Left colon (tissue), 2 donors: ENCODE results near the gene NDOR1. TPM values are rescaled to one million over a fixed set of nuclear protein-coding genes. Genes with fewer than 3 reads are reported as not detected.
"Not testable (repeated sequence)": the region's sequence is repeated elsewhere in the genome, so short reads cannot be mapped to it uniquely, and the experiment has no call there.

Experiments used
- ATAC-seq: fragments of 200-7000 bp; cut with Tn5 transposase; one replicate; pipeline ENCODE4 v1.9.1; 2020; ENCODE audit warnings: mild to moderate bottlenecking, moderate library complexity
- DNase-seq, 2 donors: peaks; one replicate each; pipeline ENCODE4 v3.0.0-alpha.2; 2020
- intact Hi-C, 2 donors: fragments of 100-400 bp; cut with DNase I in 1 of 2; cut with micrococcal nuclease in 1 of 2; formaldehyde crosslinking; loops; one replicate each; pipeline versions ENCODE4 v1.11.2 to v1.14.0; 2022; cut with DNase I, micrococcal nuclease
- microRNA-seq, 2 donors: library from miRNA; unstranded; fragments of <30 nt; microRNA quantifications; one replicate each; pipeline versions ENCODE4 v1.1.0 to v1.2.0, GENCODE V29; 2020
- total RNA-seq, 2 donors: library from RNA; stranded (reverse); fragmentation: NEBNext Ultra II Directional; extraction: Animal tissue kit (Norgen Biotek cat#: 25700); gene quantifications; one replicate each; pipeline ENCODE4 v1.2.1, GENCODE V29; 2021
- donor health status: DM: no; HTN: no; CAD: no.
- donor health status: DM: yes; HTN: yes; CAD: no.

NDOR1 gene
- total RNA-seq, 2 donors from 2014 or later, result 12.1 to 18.8 TPM

DNA sequence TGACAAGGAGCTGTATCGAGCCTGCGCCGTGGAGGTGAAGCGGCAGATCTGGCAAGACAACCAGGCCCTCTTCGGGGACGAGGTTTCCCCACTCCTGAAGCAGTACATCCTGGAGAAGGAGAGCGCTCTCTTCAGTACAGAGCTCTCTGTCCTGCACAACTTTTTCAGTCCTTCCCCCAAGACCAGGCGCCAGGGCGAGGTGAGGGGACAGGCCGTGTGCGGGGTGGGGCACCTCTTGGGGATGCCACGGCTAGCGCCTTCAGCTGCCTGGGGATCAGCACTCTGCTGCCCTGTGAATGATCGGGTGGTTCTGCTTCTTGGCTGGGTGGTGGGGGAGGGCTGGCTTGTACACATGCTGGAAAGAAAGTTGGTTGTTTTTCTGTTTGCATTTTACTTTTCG lies 51.4 kb downstream of the NDOR1 start:
- ATAC-seq (no peak), DNase-seq (no peak)
- intact Hi-C loops, result no loop called here

DNA sequence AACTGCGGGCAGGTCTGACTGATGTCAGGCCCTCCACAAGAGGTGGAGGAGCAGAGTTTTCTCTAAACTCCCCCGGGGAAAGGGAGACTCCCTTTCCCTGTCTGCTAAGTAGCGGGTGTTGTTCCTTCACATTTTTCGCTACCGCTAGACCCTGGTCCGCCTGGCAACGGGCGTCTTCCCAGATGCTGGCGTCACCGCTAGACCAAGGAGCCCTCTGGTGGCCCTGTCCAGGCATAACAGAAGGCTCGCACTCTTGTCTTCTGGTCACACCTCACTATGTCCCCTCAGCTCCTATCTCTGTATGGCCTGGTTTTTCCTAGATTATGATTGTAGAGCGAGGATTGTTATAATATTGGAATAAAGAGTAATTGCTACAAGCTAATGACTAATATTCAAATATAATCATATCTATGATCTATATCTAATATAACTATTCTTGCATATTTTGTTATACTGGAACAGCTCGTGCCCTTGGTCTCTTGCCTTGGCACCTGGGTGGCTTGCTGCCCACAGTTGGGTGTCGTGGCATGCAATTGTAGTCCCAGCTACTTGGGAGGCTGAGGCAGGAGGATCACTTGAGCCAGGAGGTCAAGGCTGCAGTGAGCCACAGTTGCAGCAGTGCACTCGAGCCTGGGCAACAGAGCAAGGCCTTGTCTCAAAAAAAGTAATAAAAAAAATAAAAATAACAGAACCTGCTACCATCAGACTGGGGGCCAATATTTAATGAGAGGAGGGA lies 56.8 kb downstream of the NDOR1 start:
- peak in 1 of 2 donors; percentile 28 for DNase-seq
- peak; percentile 32 for ATAC-seq
- intact Hi-C loops, result not testable (repeated sequence)

DNA sequence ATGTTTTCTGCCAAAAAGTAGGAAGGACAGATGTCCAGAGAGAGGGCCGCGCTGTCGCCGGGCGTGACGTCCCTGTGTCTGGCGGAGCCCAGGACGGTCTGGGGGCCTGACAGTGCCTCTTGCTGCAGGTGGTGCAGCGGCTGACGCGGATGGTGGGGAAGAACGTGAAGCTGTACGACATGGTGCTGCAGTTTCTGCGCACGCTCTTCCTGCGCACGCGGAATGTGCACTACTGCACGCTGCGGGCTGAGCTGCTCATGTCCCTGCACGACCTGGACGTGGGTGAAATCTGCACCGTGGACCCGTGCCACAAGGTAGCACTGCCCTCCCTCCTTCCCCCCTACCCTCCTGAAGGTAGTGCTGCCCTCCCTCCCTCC lies 57.4 kb downstream of the NDOR1 start:
- ATAC-seq, result peak; percentile 9

DNA sequence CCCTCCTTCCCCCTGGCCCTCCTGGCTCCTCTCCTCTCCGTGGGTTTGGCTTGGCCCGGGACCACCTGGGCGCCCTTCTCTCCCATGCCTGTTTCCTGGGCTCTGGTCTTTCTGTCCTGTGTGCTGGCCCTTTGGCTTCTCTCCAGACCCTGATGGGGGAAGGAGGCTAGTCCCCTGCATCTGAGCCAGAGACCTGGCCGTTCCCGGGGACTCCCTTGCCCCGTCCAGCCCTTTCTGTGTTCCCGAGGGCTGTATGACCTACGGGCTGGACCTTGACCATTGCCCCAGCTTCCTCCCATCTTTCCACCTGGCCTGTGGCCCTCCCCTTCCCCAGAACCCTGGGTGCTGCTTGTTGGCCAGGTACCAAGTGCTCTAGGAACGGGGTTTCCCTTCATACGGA lies 58.0 kb downstream of the NDOR1 start:
- ATAC-seq, result no peak

More for the DNA sequence above, 57.4 kb downstream of the NDOR1 start:
- intact Hi-C loops, result no loop called here
- no peak for DNase-seq

DNA sequence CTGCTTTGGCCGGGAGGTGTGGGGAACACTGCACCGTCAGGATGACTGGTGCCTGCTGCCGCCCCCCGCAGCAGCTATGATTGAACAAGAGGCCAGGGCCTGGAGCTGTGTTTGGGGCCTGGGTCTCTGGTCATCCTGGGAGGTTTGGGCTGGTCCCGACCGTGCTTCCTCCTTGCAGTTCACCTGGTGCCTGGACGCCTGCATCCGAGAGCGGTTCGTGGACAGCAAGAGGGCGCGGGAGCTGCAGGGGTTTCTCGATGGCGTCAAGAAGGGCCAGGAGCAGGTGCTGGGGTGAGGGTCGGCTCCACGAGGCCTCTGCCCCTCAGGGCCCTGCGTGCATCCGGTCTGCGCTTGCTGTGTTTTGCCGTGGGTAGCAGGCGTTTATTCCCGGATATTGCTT lies 58.6 kb downstream of the NDOR1 start:
- intact Hi-C loops, result no loop called here
- ATAC-seq (no peak), DNase-seq (no peak)

More for the DNA sequence above, 58.0 kb downstream of the NDOR1 start:
- DNase-seq, result no peak
- intact Hi-C loops, result no loop called here

- no peak for ATAC-seq
- DNase-seq, result no peak
- intact Hi-C loops, result no loop called here
These were observed 60.1 kb downstream of the NDOR1 start for GRCh38 chr9:137265496-137266161.

DNA sequence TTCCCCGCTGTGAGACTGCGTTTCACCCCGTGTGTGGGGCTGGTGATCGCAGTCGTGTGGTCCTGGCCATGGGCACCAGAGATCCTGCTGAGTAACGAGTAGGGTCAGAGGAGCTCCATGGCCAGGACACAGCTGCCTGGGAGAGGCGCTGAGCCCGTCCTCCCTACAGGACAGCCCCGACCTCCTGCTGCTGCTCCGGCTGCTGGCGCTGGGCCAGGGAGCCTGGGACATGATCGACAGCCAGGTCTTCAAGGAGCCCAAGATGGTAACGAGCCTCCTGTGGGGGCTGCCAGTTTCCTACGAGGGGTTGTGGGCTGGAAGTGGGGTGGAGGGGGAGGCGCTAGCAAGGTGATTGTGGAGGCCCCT lies 60.6 kb downstream of the NDOR1 start:
- intact Hi-C loops, result no loop called here
- ATAC-seq (no peak), DNase-seq (no peak)

Small RNA genes lying within 50 kb of the gene (microRNA-seq; reads per million reads assigned to microRNA genes)
- gene MIR3621, result 0 reads per million in 2 donors

Other genes starting within 250 kb of the NDOR1 start
- gene PTGDS, start 228.2 kb upstream of the NDOR1 start, total RNA-seq, result 10 to 100 TPM in 1 of 2 donors, 1 to 10 TPM in 1; 8.7 to 36.9 TPM
- gene LCNL1, start 222.7 kb upstream of the NDOR1 start, total RNA-seq, result under 1 TPM in 1 of 2 donors, not detected in 1; 0.06 TPM
- 10 to 100 TPM; 33.3 to 41.2 TPM for gene PAXX, start 213.3 kb upstream of the NDOR1 start, total RNA-seq
- 1 to 10 TPM; 3.2 to 3.8 TPM for gene CLIC3, start 209.1 kb upstream of the NDOR1 start, total RNA-seq
- gene ABCA2, start 177.5 kb upstream of the NDOR1 start, total RNA-seq, result 10 to 100 TPM; 55.5 to 56.0 TPM
- not detected for gene FUT7, start 173.6 kb upstream of the NDOR1 start, total RNA-seq
- gene NPDC1, start 159.5 kb upstream of the NDOR1 start, total RNA-seq, result 100 to 1,000 TPM; 170 to 204 TPM
- 10 to 100 TPM; 25.0 to 26.3 TPM for gene ENTPD2, start 151.6 kb upstream of the NDOR1 start, total RNA-seq
- gene SAPCD2, start 135.1 kb upstream of the NDOR1 start, total RNA-seq, result 10 to 100 TPM; 10.3 to 16.8 TPM
- gene UAP1L1, start 128.2 kb upstream of the NDOR1 start, total RNA-seq, result 10 to 100 TPM; 13.0 to 18.2 TPM
- 10 to 100 TPM; 50.0 to 53.5 TPM for gene MAN1B1, start 118.7 kb upstream of the NDOR1 start, total RNA-seq
- gene DPP7, start 91.0 kb upstream of the NDOR1 start, total RNA-seq, result 10 to 100 TPM; 53.1 to 66.0 TPM
- gene GRIN1, start 66.5 kb upstream of the NDOR1 start, total RNA-seq, result under 1 TPM; 0.46 to 0.47 TPM
- 10 to 100 TPM; 70.0 to 95.7 TPM for gene LRRC26, start 35.6 kb upstream of the NDOR1 start, total RNA-seq
- gene TMEM210, start 33.6 kb upstream of the NDOR1 start, total RNA-seq, result under 1 TPM; 0.67 to 0.70 TPM
- gene ANAPC2, start 17.1 kb upstream of the NDOR1 start, total RNA-seq, result 10 to 100 TPM; 50.6 to 64.1 TPM
- gene SSNA1, start 17.0 kb upstream of the NDOR1 start, total RNA-seq, result 10 to 100 TPM; 56.7 to 68.8 TPM
- 100 to 1,000 TPM; 134 to 154 TPM for gene TPRN, start 5.0 kb upstream of the NDOR1 start, total RNA-seq
- 10 to 100 TPM; 36.2 to 40.0 TPM for gene TMEM203, start 52 bp upstream of the NDOR1 start, total RNA-seq
- gene RNF208, start 16.5 kb downstream of the NDOR1 start, total RNA-seq, result 1 to 10 TPM; 5.1 to 9.7 TPM
- under 1 TPM; 0.43 to 0.47 TPM for gene CYSRT1, start 19.5 kb downstream of the NDOR1 start, total RNA-seq
- not detected for gene RNF224, start 21.8 kb downstream of the NDOR1 start, total RNA-seq
- not detected for gene SLC34A3, start 25.2 kb downstream of the NDOR1 start, total RNA-seq
- gene TUBB4B, start 35.6 kb downstream of the NDOR1 start, total RNA-seq, result 100 to 1,000 TPM; 353 to 486 TPM
- not detected for gene STPG3, start 45.6 kb downstream of the NDOR1 start, total RNA-seq
- 10 to 100 TPM; 61.6 to 70.3 TPM for gene NELFB, start 49.6 kb downstream of the NDOR1 start, total RNA-seq
- gene TOR4A, start 72.0 kb downstream of the NDOR1 start, total RNA-seq, result 10 to 100 TPM; 59.3 to 60.8 TPM
- 100 to 1,000 TPM; 163 to 181 TPM for gene NRARP, start 96.6 kb downstream of the NDOR1 start, total RNA-seq
- gene EXD3, start 217.5 kb downstream of the NDOR1 start, total RNA-seq, result 10 to 100 TPM; 44.1 to 57.3 TPM
- gene NOXA1, start 217.7 kb downstream of the NDOR1 start, total RNA-seq, result 10 to 100 TPM; 33.3 to 42.6 TPM
- gene ENTPD8, start 235.7 kb downstream of the NDOR1 start, total RNA-seq, result 100 to 1,000 TPM; 108 to 120 TPM